Fibroblast of lung (primary cell): ENCODE measurements around the gene NEGR1.

Source experiments
- EZH2 ChIP-seq: IDR thresholded peaks from 2 replicates; pipeline ENCODE4 v1.5.1; 2012; ENCODE audit warnings: low read length, control low read depth, mild to moderate bottlenecking; ENCODE audit errors: missing control alignments
- TF ChIP-seq, protein P1 (sequence below), 2 donors: IDR thresholded peaks in 1 of 2; conservative IDR thresholded peaks in 1 of 2; 1 replicate in 1 of 2; 2 replicates in 1 of 2; pipeline ENCODE4 v1.5.1; 2011 to 2012; ENCODE audit warnings: low read length in 2 of 2, control low read depth in 1 of 2, inconsistent platforms in 1 of 2, low read depth in 1 of 2, mild to moderate bottlenecking in 1 of 2

DNA sequence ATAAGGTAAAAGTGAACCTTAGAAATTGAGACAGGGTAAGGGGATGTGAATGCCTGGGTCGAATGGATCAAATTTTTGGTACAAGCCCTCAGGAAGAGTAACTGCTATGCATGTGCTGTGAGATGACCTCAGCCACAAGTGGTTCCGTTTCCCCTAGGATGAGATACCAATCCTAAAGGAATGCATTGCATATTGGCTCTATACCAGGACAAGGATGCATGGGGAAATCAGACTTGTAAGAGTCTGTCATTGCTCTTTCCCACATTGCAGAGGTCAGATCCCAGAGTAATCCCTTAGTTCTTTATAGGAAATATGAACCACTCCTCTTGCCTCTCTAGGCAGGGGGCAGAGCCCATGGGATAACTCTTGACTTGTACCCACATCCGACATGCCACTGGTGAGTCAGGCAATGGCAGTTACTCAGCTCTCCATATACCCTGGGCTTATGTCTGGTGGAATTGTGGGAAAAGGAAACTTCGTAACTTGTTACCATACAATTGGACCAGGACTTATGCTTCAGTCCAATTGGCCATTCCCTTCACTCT lies 773.2 kb downstream of the NEGR1 start:
- TF ChIP-seq, protein P1, sequence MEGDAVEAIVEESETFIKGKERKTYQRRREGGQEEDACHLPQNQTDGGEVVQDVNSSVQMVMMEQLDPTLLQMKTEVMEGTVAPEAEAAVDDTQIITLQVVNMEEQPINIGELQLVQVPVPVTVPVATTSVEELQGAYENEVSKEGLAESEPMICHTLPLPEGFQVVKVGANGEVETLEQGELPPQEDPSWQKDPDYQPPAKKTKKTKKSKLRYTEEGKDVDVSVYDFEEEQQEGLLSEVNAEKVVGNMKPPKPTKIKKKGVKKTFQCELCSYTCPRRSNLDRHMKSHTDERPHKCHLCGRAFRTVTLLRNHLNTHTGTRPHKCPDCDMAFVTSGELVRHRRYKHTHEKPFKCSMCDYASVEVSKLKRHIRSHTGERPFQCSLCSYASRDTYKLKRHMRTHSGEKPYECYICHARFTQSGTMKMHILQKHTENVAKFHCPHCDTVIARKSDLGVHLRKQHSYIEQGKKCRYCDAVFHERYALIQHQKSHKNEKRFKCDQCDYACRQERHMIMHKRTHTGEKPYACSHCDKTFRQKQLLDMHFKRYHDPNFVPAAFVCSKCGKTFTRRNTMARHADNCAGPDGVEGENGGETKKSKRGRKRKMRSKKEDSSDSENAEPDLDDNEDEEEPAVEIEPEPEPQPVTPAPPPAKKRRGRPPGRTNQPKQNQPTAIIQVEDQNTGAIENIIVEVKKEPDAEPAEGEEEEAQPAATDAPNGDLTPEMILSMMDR (conservative IDR thresholded peaks at IDR 0.05 in 1 of 2, IDR thresholded peaks at IDR 0.05 in 1 of 2; ENCODE audit: low read depth in 1 of 2, low read length in 2 of 2) = no peak
- TF ChIP-seq EZH2 = no peak
